Tibial nerve (tissue), 4 donors: ENCODE measurements around the gene RLN3. TPM values are rescaled to one million over a fixed set of nuclear protein-coding genes. Genes with fewer than 3 reads are reported as not detected.
"Not testable (repeated sequence)": the region's sequence is repeated elsewhere in the genome, so short reads cannot be mapped to it uniquely, and the experiment has no call there.

Experiments used
- DNase-seq, 2 donors: peaks; one replicate each; pipeline ENCODE4 v3.0.0-alpha.2; 2019; ENCODE audit warnings: low spot score in 2 of 2
- H3K27ac ChIP-seq, 4 donors: fragments of 200-600 bp; sonication (generic) in 3 of 4; one replicate each; pipeline ENCODE4 v1.5.1; 2017 to 2019; ENCODE audit warnings: mild to moderate bottlenecking in 1 of 4
- H3K27me3 ChIP-seq, 2 donors: fragments of 200-600 bp; sonication (generic) in 1 of 2; one replicate each; pipeline versions ENCODE4 v1.5.1 to v1.6.0; 2017 to 2019
- H3K36me3 ChIP-seq, 3 donors: fragments of 200-600 bp; sonication (generic); one replicate each; pipeline ENCODE4 v1.5.1; 2018 to 2019
- H3K4me1 ChIP-seq, 4 donors: fragments of 200-600 bp; sonication (generic) in 3 of 4; one replicate each; pipeline ENCODE4 v1.5.1; 2017 to 2019
- H3K4me3 ChIP-seq, 4 donors: fragments of 200-600 bp; sonication (generic) in 3 of 4; one replicate each; pipeline ENCODE4 v1.5.1; 2017 to 2019; ENCODE audit warnings: mild to moderate bottlenecking in 1 of 4, moderate library complexity in 1 of 4
- H3K9me3 ChIP-seq, 4 donors: fragments of 200-600 bp; sonication (generic) in 3 of 4; one replicate each; pipeline ENCODE4 v1.5.1; 2017 to 2019
- CTCF ChIP-seq, 5 experiments: fragments of 200-600 bp in 3 of 5; fragments of 450-650 bp in 2 of 5; sonication (generic) in 3 of 5; IDR thresholded peaks; one replicate each; pipeline ENCODE4 v1.5.1; 2016 to 2019; ENCODE audit warnings: antibody characterized with exemption in 5 of 5, mild to moderate bottlenecking in 3 of 5, moderate library complexity in 2 of 5
- EP300 ChIP-seq, 2 donors: sonication (generic); formaldehyde crosslinking; IDR thresholded peaks; one replicate each; pipeline ENCODE4 v1.6.1; 2017; ENCODE audit warnings: antibody characterized with exemption in 2 of 2, mild to moderate bottlenecking in 1 of 2
- POLR2A ChIP-seq, 2 donors: fragments of 450-650 bp; IDR thresholded peaks; one replicate each; pipeline ENCODE4 v1.6.1; 2017; ENCODE audit warnings: antibody characterized with exemption in 2 of 2, mild to moderate bottlenecking in 2 of 2, moderate library complexity in 2 of 2
- WGBS, 2 donors: methylation state at CpG; one replicate each; pipeline ENCODE4 v1.1.5; 2018; 5-methylcytosine and 5-hydroxymethylcytosine counted together
- total RNA-seq, 4 donors: library from RNA; depleted of rRNA; stranded (reverse); fragments of >200 nt; gene quantifications; one replicate each; pipeline ENCODE4 v1.1.0, GENCODE V29; 2016

Gene RLN3
- total RNA-seq, 4 donors from 2014 or later: not detected

- Histone ChIP-seq H3K9me3 (no peaks in the 10 kb centered on the region), H3K27me3 (no peaks in the 10 kb centered on the region), H3K36me3 (no peaks in the 10 kb centered on the region), H3K27ac (no peak overlapping the region), H3K4me3 (no peak overlapping the region), H3K4me1 (peaks cover 0 to 7% (median 3%) of the 10 kb centered on the region in 4 donors)
- WGBS, 2 donors: 86 to 90% methylated on average over 7 of the region's 7 CpGs
- TF ChIP-seq CTCF (IDR thresholded peaks at IDR 0.05) (no peak), EP300 (IDR thresholded peaks at IDR 0.05) (no peak)
- no peak for DNase-seq
These were observed 11.2 kb downstream of the RLN3 start for GRCh38 chr19:14039181-14039580.

GRCh38 chr19:14042659-14043608 is 15.0 kb downstream of the RLN3 start:
- H3K4me3 ChIP-seq, H3K4me1 ChIP-seq, H3K9me3 ChIP-seq, H3K36me3 ChIP-seq, H3K27me3 ChIP-seq: not testable (repeated sequence)
- TF ChIP-seq CTCF (IDR thresholded peaks at IDR 0.05): peak; percentile 30 to 62 (median 46)
- 57 to 58% methylated on average over 19 of the region's 19 CpGs for WGBS, 2 donors
- DNase-seq: peak in 1 of 2 donors; percentile 51
- peak overlapping the region in 1 of 4 donors; percentile 26 for H3K27ac ChIP-seq

GRCh38 chr19:14047866-14048265 is 19.9 kb downstream of the RLN3 start:
- not testable (repeated sequence) for H3K4me1 ChIP-seq, DNase-seq, H3K9me3 ChIP-seq, H3K4me3 ChIP-seq, H3K27ac ChIP-seq, H3K27me3 ChIP-seq
- 98% methylated on average over 10 of the region's 10 CpGs for WGBS, 2 donors
- H3K36me3 ChIP-seq: peaks cover 0 to 11% (median 0%) of the 10 kb centered on the region in 3 donors

- 75% methylated on average over 8 of the region's 8 CpGs for WGBS, 2 donors
- peaks cover 0 to 15% (median 0%) of the 10 kb centered on the region in 3 donors for H3K36me3 ChIP-seq
- TF ChIP-seq CTCF (IDR thresholded peaks at IDR 0.05) (peak; percentile 45 to 78 (median 62)), POLR2A (IDR thresholded peaks at IDR 0.05) (no peak)
- H3K9me3 ChIP-seq: peaks cover 0 to 14% (median 0%) of the 10 kb centered on the region in 4 donors
- H3K27ac ChIP-seq: no peak overlapping the region
- no peak overlapping the region for H3K4me3 ChIP-seq
- peak in 1 of 2 donors; percentile 53 for DNase-seq
- H3K4me1 ChIP-seq: no peaks in the 10 kb centered on the region
- H3K27me3 ChIP-seq: no peaks in the 10 kb centered on the region
These were observed 20.6 kb downstream of the RLN3 start for GRCh38 chr19:14048443-14049153.

GRCh38 chr19:14050512-14050911 is 22.6 kb downstream of the RLN3 start:
- Histone ChIP-seq H3K27me3 (no peaks in the 10 kb centered on the region), H3K36me3 (peaks cover 0 to 18% (median 0%) of the 10 kb centered on the region in 3 donors), H3K4me1 (no peaks in the 10 kb centered on the region), H3K9me3 (peaks cover 0 to 22% (median 0%) of the 10 kb centered on the region in 4 donors), H3K4me3 (no peak overlapping the region), H3K27ac (no peak overlapping the region)
- TF ChIP-seq EP300 (IDR thresholded peaks at IDR 0.05) (no peak), CTCF (IDR thresholded peaks at IDR 0.05) (no peak), POLR2A (IDR thresholded peaks at IDR 0.05) (no peak)
- WGBS, 2 donors: 94 to 95% methylated on average over 4 of the region's 4 CpGs
- no peak for DNase-seq

GRCh38 chr19:14050961-14051360 is 23.0 kb downstream of the RLN3 start:
- 84 to 87% methylated on average over 11 of the region's 11 CpGs for WGBS, 2 donors
- H3K36me3 ChIP-seq: peaks cover 0 to 18% (median 0%) of the 10 kb centered on the region in 3 donors
- H3K4me3 ChIP-seq, H3K4me1 ChIP-seq, H3K27ac ChIP-seq, H3K27me3 ChIP-seq, DNase-seq: not testable (repeated sequence)
- H3K9me3 ChIP-seq: peaks cover 0 to 22% (median 0%) of the 10 kb centered on the region in 4 donors
